Neural cell (in vitro differentiated cells): ENCODE results near the gene NECTIN1. TPM values are rescaled to one million over a fixed set of nuclear protein-coding genes. Genes with fewer than 3 reads are reported as not detected.

Experiments used
- H2AFZ ChIP-seq: fragments of 200-600, 300-800 bp; sonication (generic), shearing (Covaris generic); 2 replicates; pipeline ENCODE4 v1.6.0; 2014; ENCODE audit warnings: low read depth, mild to moderate bottlenecking, antibody characterized with exemption, low read length, moderate library complexity
- H3F3A ChIP-seq: fragments of 200-600 bp; shearing (Covaris generic); 2 replicates; pipeline ENCODE4 v1.6.1; 2016; ENCODE audit warnings: mild to moderate bottlenecking, moderate library complexity, mixed read lengths, antibody characterized with exemption, low read length; ENCODE audit not compliant: insufficient read depth, poor library complexity, severe bottlenecking
- H3K27ac ChIP-seq: fragments of 200-600, 300-800 bp; sonication (generic), shearing (Covaris generic); 2 replicates; pipeline ENCODE4 v1.5.1; 2014; ENCODE audit warnings: mild to moderate bottlenecking, low read length, moderate library complexity
- H3K27me3 ChIP-seq: fragments of 300-800, 200-600 bp; sonication (generic), shearing (Covaris generic); 2 replicates; pipeline ENCODE4 v1.6.0; 2014; ENCODE audit warnings: mild to moderate bottlenecking, low read depth, low read length, moderate library complexity; ENCODE audit not compliant: insufficient read depth
- H3K36me3 ChIP-seq: fragments of 300-800, 200-600 bp; sonication (generic), shearing (Covaris generic); 2 replicates; pipeline ENCODE4 v1.5.1; 2014; ENCODE audit warnings: mild to moderate bottlenecking, antibody characterized with exemption, low read length, moderate library complexity; ENCODE audit not compliant: insufficient read depth
- H3K4me2 ChIP-seq: fragments of 300-800, 200-600 bp; sonication (generic), shearing (Covaris generic); 2 replicates; pipeline ENCODE4 v1.6.0; 2014; ENCODE audit warnings: mild to moderate bottlenecking, low read length
- H3K4me3 ChIP-seq: fragments of 300-800, 200-600 bp; sonication (generic), shearing (Covaris generic); 2 replicates; pipeline ENCODE4 v1.5.1; 2014; ENCODE audit warnings: mild to moderate bottlenecking, low read length, moderate library complexity
- H3K79me2 ChIP-seq: fragments of 200-600 bp; shearing (Covaris generic); replicated peaks from 2 replicates; pipeline ENCODE4 v1.6.0; 2014; ENCODE audit warnings: mild to moderate bottlenecking, low read length, moderate library complexity; ENCODE audit not compliant: insufficient read depth
- H3K9ac ChIP-seq: fragments of 300-800, 200-600 bp; sonication (generic), shearing (Covaris generic); 2 replicates; pipeline ENCODE4 v1.6.1; 2016; ENCODE audit warnings: mild to moderate bottlenecking, low read length, mixed read lengths
- H3K9me2 ChIP-seq: fragments of 200-600 bp; shearing (Covaris generic); 2 replicates; pipeline ENCODE4 v1.6.1; 2016; ENCODE audit warnings: mild to moderate bottlenecking, low read length, mixed read lengths; ENCODE audit not compliant: insufficient read depth
- H3K9me3 ChIP-seq: fragments of 200-600, 300-800 bp; sonication (generic), shearing (Covaris generic); 2 replicates; pipeline ENCODE4 v1.6.1; 2016; ENCODE audit warnings: mild to moderate bottlenecking, mixed run types, low read length, moderate library complexity, mixed read lengths
- H4K20me1 ChIP-seq: fragments of 200-600 bp; shearing (Covaris generic); 2 replicates; pipeline ENCODE4 v1.6.1; 2016; ENCODE audit warnings: mild to moderate bottlenecking, mixed run types; ENCODE audit not compliant: insufficient read depth
- EP300 ChIP-seq: fragments of 450-650 bp; conservative IDR thresholded peaks from 2 replicates; pipeline ENCODE4 v1.6.1; 2014; ENCODE audit warnings: antibody characterized with exemption, mild to moderate bottlenecking, moderate library complexity; ENCODE audit not compliant: poor library complexity, severe bottlenecking
- EZH2 ChIP-seq: fragments of 200-600, 300-800 bp; shearing (Covaris generic), sonication (generic); IDR thresholded peaks from 2 replicates; pipeline ENCODE4 v1.6.1; 2014; ENCODE audit warnings: antibody characterized with exemption, low read length, borderline replicate concordance, mild to moderate bottlenecking; ENCODE audit not compliant: insufficient read depth, poor library complexity, severe bottlenecking
- MXI1 ChIP-seq: fragments of 450-650 bp; conservative IDR thresholded peaks from 2 replicates; pipeline ENCODE4 v1.6.1; 2014; ENCODE audit warnings: antibody characterized with exemption, mild to moderate bottlenecking; ENCODE audit not compliant: poor library complexity, severe bottlenecking
- POLR2AphosphoS5 ChIP-seq: IDR thresholded peaks from 2 replicates; pipeline ENCODE4 v1.6.1; 2012
- RAD21 ChIP-seq: fragments of 450-650 bp; conservative IDR thresholded peaks from 2 replicates; pipeline ENCODE4 v1.6.1; 2014; ENCODE audit warnings: antibody characterized with exemption, mild to moderate bottlenecking, moderate library complexity
- REST ChIP-seq: IDR thresholded peaks from 2 replicates; pipeline ENCODE4 v1.6.1; 2012; ENCODE audit warnings: borderline replicate concordance
- SMC3 ChIP-seq: fragments of 450-650 bp; conservative IDR thresholded peaks from 2 replicates; pipeline ENCODE4 v1.6.1; 2014; ENCODE audit warnings: antibody characterized with exemption, mild to moderate bottlenecking, moderate library complexity; ENCODE audit not compliant: poor library complexity
- TAF1 ChIP-seq: IDR thresholded peaks from 2 replicates; pipeline ENCODE4 v1.6.1; 2012; ENCODE audit warnings: low read depth
- polyA plus RNA-seq: library from polyadenylated mRNA; depleted of rRNA; stranded (reverse); fragments of >200 nt; gene quantifications from 2 replicates; pipeline ENCODE4 v1.2.3, GENCODE V29; 2014
- TF ChIP-seq, protein P1 (sequence below): fragments of 450-650 bp; IDR thresholded peaks from 2 replicates; pipeline ENCODE4 v1.5.1; 2014; ENCODE audit warnings: antibody characterized with exemption, mild to moderate bottlenecking, moderate library complexity; ENCODE audit not compliant: poor library complexity, severe bottlenecking

NECTIN1 gene
- polyA plus RNA-seq, 1 donor from 2014 or later = 5.6 TPM

GRCh38 chr11:119752946-119753345 is 23.9 kb upstream of the NECTIN1 start:
- no peak overlapping the region for H2AFZ ChIP-seq
- no peaks in the 10 kb centered on the region for H4K20me1 ChIP-seq
- TF ChIP-seq EZH2 = no peak
- TF ChIP-seq SMC3 = no peak
- TF ChIP-seq, protein P1, sequence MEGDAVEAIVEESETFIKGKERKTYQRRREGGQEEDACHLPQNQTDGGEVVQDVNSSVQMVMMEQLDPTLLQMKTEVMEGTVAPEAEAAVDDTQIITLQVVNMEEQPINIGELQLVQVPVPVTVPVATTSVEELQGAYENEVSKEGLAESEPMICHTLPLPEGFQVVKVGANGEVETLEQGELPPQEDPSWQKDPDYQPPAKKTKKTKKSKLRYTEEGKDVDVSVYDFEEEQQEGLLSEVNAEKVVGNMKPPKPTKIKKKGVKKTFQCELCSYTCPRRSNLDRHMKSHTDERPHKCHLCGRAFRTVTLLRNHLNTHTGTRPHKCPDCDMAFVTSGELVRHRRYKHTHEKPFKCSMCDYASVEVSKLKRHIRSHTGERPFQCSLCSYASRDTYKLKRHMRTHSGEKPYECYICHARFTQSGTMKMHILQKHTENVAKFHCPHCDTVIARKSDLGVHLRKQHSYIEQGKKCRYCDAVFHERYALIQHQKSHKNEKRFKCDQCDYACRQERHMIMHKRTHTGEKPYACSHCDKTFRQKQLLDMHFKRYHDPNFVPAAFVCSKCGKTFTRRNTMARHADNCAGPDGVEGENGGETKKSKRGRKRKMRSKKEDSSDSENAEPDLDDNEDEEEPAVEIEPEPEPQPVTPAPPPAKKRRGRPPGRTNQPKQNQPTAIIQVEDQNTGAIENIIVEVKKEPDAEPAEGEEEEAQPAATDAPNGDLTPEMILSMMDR = no peak
- no peak for TF ChIP-seq RAD21
- no peak for TF ChIP-seq TAF1
- TF ChIP-seq EP300 = no peak
- TF ChIP-seq POLR2AphosphoS5 = no peak
- TF ChIP-seq MXI1 = no peak
- TF ChIP-seq REST = no peak
- no peak overlapping the region for H3K27ac ChIP-seq
- no peak overlapping the region for H3K4me3 ChIP-seq
- no peaks in the 10 kb centered on the region for H3K79me2 ChIP-seq
- H3F3A ChIP-seq = no peaks in the 10 kb centered on the region
- no peaks in the 10 kb centered on the region for H3K9me3 ChIP-seq
- H3K9me2 ChIP-seq = no peaks in the 10 kb centered on the region
- no peaks in the 10 kb centered on the region for H3K36me3 ChIP-seq
- no peak overlapping the region for H3K9ac ChIP-seq
- H3K27me3 ChIP-seq = no peaks in the 10 kb centered on the region
- H3K4me2 ChIP-seq = no peak overlapping the region

DNA sequence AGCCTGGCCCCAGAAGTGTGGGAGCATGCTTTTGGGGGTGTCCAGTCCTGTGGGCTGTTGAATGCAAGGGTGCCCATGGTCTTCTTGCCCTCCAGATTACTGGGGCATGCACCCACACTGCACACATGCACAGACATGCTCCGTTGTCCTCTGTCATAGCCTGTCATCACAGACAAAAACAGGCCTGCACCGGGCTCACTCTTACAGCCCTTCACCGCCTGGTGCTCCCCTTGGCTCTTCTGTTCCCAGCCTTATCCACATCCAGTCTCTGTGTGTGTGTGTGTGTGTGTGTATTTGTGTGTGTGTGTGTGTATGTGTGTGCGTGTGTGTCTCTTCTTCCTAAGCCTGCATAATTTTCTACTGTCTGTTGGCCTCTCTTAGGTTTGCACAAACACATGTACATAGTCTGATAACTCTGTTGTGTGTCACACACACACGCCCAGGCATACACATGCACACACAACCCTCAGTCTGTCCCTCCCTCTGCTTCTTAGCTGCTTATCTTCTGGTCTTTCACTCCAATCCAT is 23.4 kb upstream of the NECTIN1 start:
- H3K27me3 ChIP-seq = no peaks in the 10 kb centered on the region
- H3K9me2 ChIP-seq = no peaks in the 10 kb centered on the region
- no peaks in the 10 kb centered on the region for H3F3A ChIP-seq
- H3K79me2 ChIP-seq = no peaks in the 10 kb centered on the region
- no peak overlapping the region for H3K27ac ChIP-seq
- TF ChIP-seq POLR2AphosphoS5 = no peak
- no peak for TF ChIP-seq TAF1
- TF ChIP-seq SMC3 = no peak
- TF ChIP-seq RAD21 = no peak
- no peak for TF ChIP-seq EZH2
- TF ChIP-seq, protein P1 = no peak
- TF ChIP-seq EP300 = no peak
- no peak for TF ChIP-seq MXI1
- no peak for TF ChIP-seq REST
- H4K20me1 ChIP-seq = no peaks in the 10 kb centered on the region
- H2AFZ ChIP-seq = no peak overlapping the region
- no peaks in the 10 kb centered on the region for H3K9me3 ChIP-seq
- H3K9ac ChIP-seq = no peak overlapping the region
- no peaks in the 10 kb centered on the region for H3K36me3 ChIP-seq
- H3K4me2 ChIP-seq = no peak overlapping the region
- no peak overlapping the region for H3K4me3 ChIP-seq
